Activated effector memory CD4-positive, alpha-beta T cell treated with Interleukin-2 at 50 U/mL for 16 hours (primary cell): ENCODE data around the gene SMARCAL1.
"Not testable (repeated sequence)": the region's sequence is repeated elsewhere in the genome, so short reads cannot be mapped to it uniquely, and the experiment has no call there.

Experiments used
- DNase-seq: peaks from one replicate; pipeline ENCODE4 v3.0.0-alpha.2; 2020

Gene SMARCAL1

GRCh38 chr2:216412022-216412999 is at the start of gene SMARCAL1:
Gene SMARCAL1, plus strand, starts transcription at chr2:216412484. Its CDS starts 2,221 bp downstream, at chr2:216414705.
- peak; percentile 97 for DNase-seq

- no peak for DNase-seq
Observed at GRCh38 chr2:216362730-216363129, 49.6 kb upstream of the SMARCAL1 start.

GRCh38 chr2:216363221-216363620 is 49.1 kb upstream of the SMARCAL1 start:
- DNase-seq, result no peak

GRCh38 chr2:216365518-216365917 is 46.8 kb upstream of the SMARCAL1 start:
- DNase-seq, result no peak

- DNase-seq, result no peak
Observed at GRCh38 chr2:216366777-216367471, 45.4 kb upstream of the SMARCAL1 start.

GRCh38 chr2:216369821-216370220 is 42.5 kb upstream of the SMARCAL1 start:
- DNase-seq, result no peak

- DNase-seq, result no peak
Observed at GRCh38 chr2:216370961-216371712, 41.1 kb upstream of the SMARCAL1 start.

- peak; percentile 52 for DNase-seq
Observed at GRCh38 chr2:216371721-216372702, 40.3 kb upstream of the SMARCAL1 start, which contains the start of gene MARCHF4. Gene MARCHF4, minus strand, starts transcription at chr2:216372483. Its CDS starts 2,223 bp downstream, at chr2:216370260.

GRCh38 chr2:216372761-216373291 is 39.5 kb upstream of the SMARCAL1 start:
- DNase-seq, result no peak

GRCh38 chr2:216373896-216374295 is 38.4 kb upstream of the SMARCAL1 start:
- DNase-seq, result no peak

GRCh38 chr2:216375286-216375685 is 37.0 kb upstream of the SMARCAL1 start:
- no peak for DNase-seq

- DNase-seq, result no peak
Observed at GRCh38 chr2:216379977-216380376, 32.3 kb upstream of the SMARCAL1 start.

- not testable (repeated sequence) for DNase-seq
Observed at GRCh38 chr2:216384409-216384808, 27.9 kb upstream of the SMARCAL1 start.

GRCh38 chr2:216385478-216385877 is 26.8 kb upstream of the SMARCAL1 start:
- no peak for DNase-seq

GRCh38 chr2:216387262-216387661 is 25.0 kb upstream of the SMARCAL1 start:
- no peak for DNase-seq

GRCh38 chr2:216388046-216388884 is 24.0 kb upstream of the SMARCAL1 start:
- no peak for DNase-seq

GRCh38 chr2:216389570-216389969 is 22.7 kb upstream of the SMARCAL1 start:
- no peak for DNase-seq

GRCh38 chr2:216391401-216391800 is 20.9 kb upstream of the SMARCAL1 start:
- DNase-seq, result no peak

- no peak for DNase-seq
Observed at GRCh38 chr2:216392018-216392562, 20.2 kb upstream of the SMARCAL1 start.
